K562 (cell line): ENCODE measurements around the gene NCKIPSD. TPM values are rescaled to one million over a fixed set of nuclear protein-coding genes. Genes with fewer than 3 reads are reported as not detected.

ENCODE experiments used
- CREB1 ChIP-seq, 2 experiments: sonication (generic) in 1 of 2; formaldehyde crosslinking in 1 of 2; IDR thresholded peaks; 2 replicates each; pipeline versions ENCODE4 v1.6.1 to v1.8.0; 2012 to 2022; ENCODE audit warnings: inconsistent platforms in 1 of 2, mild to moderate bottlenecking in 1 of 2, missing genetic modification reagents in 1 of 2, moderate library complexity in 1 of 2
- EWSR1 ChIP-seq: fragments of 450-650 bp; IDR thresholded peaks from 2 replicates; pipeline ENCODE4 v1.6.1; 2018; ENCODE audit warnings: borderline replicate concordance, mild to moderate bottlenecking, low read depth, moderate library complexity; ENCODE audit not compliant: partially characterized antibody
- GTF2A2 ChIP-seq: IDR thresholded peaks from 2 replicates; pipeline ENCODE4 v1.6.1; 2016; ENCODE audit warnings: mild to moderate bottlenecking, missing genetic modification characterization, missing compliant biosample characterization
- ILK ChIP-seq: fragments of 450-650 bp; IDR thresholded peaks from 2 replicates; pipeline ENCODE4 v1.6.1; 2016; ENCODE audit warnings: missing genetic modification characterization, low read depth, mild to moderate bottlenecking, missing compliant biosample characterization, moderate library complexity, borderline replicate concordance
- KDM5B ChIP-seq: fragments of 200-600 bp; sonication (generic); IDR thresholded peaks from 2 replicates; pipeline ENCODE4 v1.6.1; 2012; ENCODE audit warnings: low read depth, mild to moderate bottlenecking, moderate library complexity, low read length, control low read depth, inconsistent platforms; ENCODE audit not compliant: insufficient replicate concordance
- KHSRP ChIP-seq: fragments of 450-650 bp; IDR thresholded peaks from 2 replicates; pipeline ENCODE4 v1.6.1; 2017
- MEF2A ChIP-seq: IDR thresholded peaks from 2 replicates; pipeline ENCODE4 v1.6.1; 2011; ENCODE audit warnings: low read depth, mild to moderate bottlenecking, low read length, moderate library complexity; ENCODE audit not compliant: control insufficient read depth
- NRF1 ChIP-seq, 2 experiments: fragments of 450-650 bp; IDR thresholded peaks in 1 of 2; conservative IDR thresholded peaks in 1 of 2; 2 replicates each; pipeline ENCODE4 v1.6.1; 2014; ENCODE audit warnings: mild to moderate bottlenecking in 2 of 2
- POLR2G ChIP-seq: fragments of 200-400 bp; formaldehyde crosslinking; IDR thresholded peaks from 2 replicates; pipeline ENCODE4 v1.6.1; 2017; ENCODE audit warnings: low read depth, mild to moderate bottlenecking, antibody characterized with exemption, low read length, moderate library complexity
- SIX5 ChIP-seq, 2 experiments: IDR thresholded peaks; 2 replicates each; pipeline ENCODE4 v1.6.1; 2011; ENCODE audit warnings: low read length in 2 of 2, borderline replicate concordance in 1 of 2, low read depth in 1 of 2, mild to moderate bottlenecking in 1 of 2, moderate library complexity in 1 of 2; ENCODE audit not compliant: insufficient read depth in 1 of 2
- SPI1 ChIP-seq: IDR thresholded peaks from 2 replicates; pipeline ENCODE4 v1.6.1; 2011; ENCODE audit warnings: low read depth, low read length, control low read depth, borderline replicate concordance
- ZNF212 ChIP-seq: fragments of 450-650 bp; formaldehyde crosslinking; IDR thresholded peaks from 2 replicates; pipeline ENCODE4 v1.4.0; 2020; ENCODE audit warnings: mild to moderate bottlenecking
- polyA plus RNA-seq, 8 experiments: library from polyadenylated mRNA; depleted of rRNA in 4 of 8; stranded (reverse) in 5 of 8; unstranded in 3 of 8; fragments of >200 nt; fragmentation: Nextera tagmentation in 2 of 8; fragmentation: Illumina TruSeq in 1 of 8; extraction: Ambion mirVana in 2 of 8; extraction: Trizol in 1 of 8; gene quantifications; 2 replicates each; pipeline versions ENCODE4 v1.2.1 to v1.2.3, GENCODE V29; 2011 to 2014; ENCODE audit warnings: inconsistent platforms in 1 of 8, missing spikeins in 1 of 8
- total RNA-seq, 7 experiments: library from RNA; depleted of rRNA in 6 of 7; stranded (reverse); fragments of >200 nt in 6 of 7; fragmentation: Illumina TruSeq in 2 of 7; extraction: Trizol in 2 of 7; gene quantifications; 2 replicates each; pipeline versions ENCODE4 v1.2.1 to v1.2.3, GENCODE V29; 2011 to 2021; ENCODE audit warnings: low replicate concordance in 1 of 7
- TF ChIP-seq, protein P1 (sequence below), 2 experiments: fragments of 450-650 bp; formaldehyde crosslinking in 1 of 2; IDR thresholded peaks; 2 replicates each; pipeline versions ENCODE4 v1.4.0 to v1.6.1; 2014 to 2020; ENCODE audit warnings: mild to moderate bottlenecking in 2 of 2, borderline replicate concordance in 1 of 2, low read depth in 1 of 2
- TF ChIP-seq, protein P2 (sequence below): fragments of 450-650 bp; conservative IDR thresholded peaks from 2 replicates; pipeline ENCODE4 v1.6.1; 2016; ENCODE audit warnings: missing genetic modification characterization, low read depth, mild to moderate bottlenecking, control low read depth, missing compliant biosample characterization
- TF ChIP-seq, protein P3 (sequence below): fragments of 450-650 bp; formaldehyde crosslinking; conservative IDR thresholded peaks from 2 replicates; pipeline ENCODE4 v1.4.0; 2022; ENCODE audit warnings: mild to moderate bottlenecking, missing genetic modification characterization

The NCKIPSD gene
- total and polyA plus RNA-seq, 9 of the 15 experiments (the other 6 are each of a cell fraction or from before 2014, with no cell fraction given): 0.49 to 24.4 (median 12.3) TPM

DNA sequence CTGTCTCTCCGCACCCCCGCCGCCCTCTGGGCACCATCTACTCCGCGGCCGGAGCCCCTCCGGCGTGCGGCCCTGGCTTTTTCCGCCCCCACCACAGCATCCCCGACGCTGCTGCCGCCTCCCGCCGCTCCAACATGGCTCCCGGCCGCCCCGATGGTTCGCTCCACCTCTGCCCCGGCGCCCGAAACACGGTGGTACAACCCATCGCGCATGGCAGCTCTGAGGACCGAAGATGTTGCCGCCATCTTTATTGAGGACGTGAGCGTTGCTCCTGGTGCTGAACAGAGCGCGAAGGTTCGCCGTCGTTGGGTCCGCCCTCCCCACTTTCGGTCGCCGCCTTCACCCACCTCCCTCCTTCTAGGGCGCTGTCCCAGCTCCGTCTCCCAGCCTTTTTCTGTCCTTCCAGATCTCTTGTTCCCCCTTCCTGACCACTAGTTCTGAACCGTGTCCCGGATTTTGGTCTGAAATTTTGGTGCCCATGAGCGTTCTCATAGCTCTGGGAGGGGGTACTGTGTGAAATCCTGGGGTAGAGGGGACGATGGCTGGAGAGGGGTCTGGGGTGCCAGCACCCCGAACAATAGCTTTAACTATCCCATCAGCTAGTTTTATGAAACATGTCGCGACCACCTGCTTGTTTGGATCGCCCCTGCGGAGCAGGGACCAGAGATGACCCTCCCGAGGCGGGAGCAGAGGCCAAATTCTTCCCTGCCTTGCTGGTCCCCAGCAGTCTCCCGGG, 22.8 kb downstream of the NCKIPSD start, which contains the start of gene CELSR3 (continued):
- TF ChIP-seq CREB1 (IDR thresholded peaks at IDR 0.05) (no peak), CREB1 (CRISPR knock-in tag; IDR thresholded peaks at IDR 0.05) (peak; percentile 12; the same call in 1 of the 2 replicates), POLR2G (peak; percentile 53), ILK (tag) (no peak), GTF2A2 (tag) (no peak), MEF2A (no peak), KDM5B (peak; percentile 11), SIX5 (IDR thresholded peaks at IDR 0.05; ENCODE audit: borderline replicate concordance in 1 of 2, insufficient read depth in 1 of 2, low read depth in 1 of 2, low read length in 2 of 2) (peak; percentile 18 to 37; a peak in 1 of 4 replicates), SPI1 (no peak), NRF1 (conservative IDR thresholded peaks at IDR 0.05 in 1 of 2, IDR thresholded peaks at IDR 0.05 in 1 of 2) (peak; percentile 64 to 76), ZNF212 (no peak), KHSRP (no peak), EWSR1 (no peak)
- TF ChIP-seq, protein P1, sequence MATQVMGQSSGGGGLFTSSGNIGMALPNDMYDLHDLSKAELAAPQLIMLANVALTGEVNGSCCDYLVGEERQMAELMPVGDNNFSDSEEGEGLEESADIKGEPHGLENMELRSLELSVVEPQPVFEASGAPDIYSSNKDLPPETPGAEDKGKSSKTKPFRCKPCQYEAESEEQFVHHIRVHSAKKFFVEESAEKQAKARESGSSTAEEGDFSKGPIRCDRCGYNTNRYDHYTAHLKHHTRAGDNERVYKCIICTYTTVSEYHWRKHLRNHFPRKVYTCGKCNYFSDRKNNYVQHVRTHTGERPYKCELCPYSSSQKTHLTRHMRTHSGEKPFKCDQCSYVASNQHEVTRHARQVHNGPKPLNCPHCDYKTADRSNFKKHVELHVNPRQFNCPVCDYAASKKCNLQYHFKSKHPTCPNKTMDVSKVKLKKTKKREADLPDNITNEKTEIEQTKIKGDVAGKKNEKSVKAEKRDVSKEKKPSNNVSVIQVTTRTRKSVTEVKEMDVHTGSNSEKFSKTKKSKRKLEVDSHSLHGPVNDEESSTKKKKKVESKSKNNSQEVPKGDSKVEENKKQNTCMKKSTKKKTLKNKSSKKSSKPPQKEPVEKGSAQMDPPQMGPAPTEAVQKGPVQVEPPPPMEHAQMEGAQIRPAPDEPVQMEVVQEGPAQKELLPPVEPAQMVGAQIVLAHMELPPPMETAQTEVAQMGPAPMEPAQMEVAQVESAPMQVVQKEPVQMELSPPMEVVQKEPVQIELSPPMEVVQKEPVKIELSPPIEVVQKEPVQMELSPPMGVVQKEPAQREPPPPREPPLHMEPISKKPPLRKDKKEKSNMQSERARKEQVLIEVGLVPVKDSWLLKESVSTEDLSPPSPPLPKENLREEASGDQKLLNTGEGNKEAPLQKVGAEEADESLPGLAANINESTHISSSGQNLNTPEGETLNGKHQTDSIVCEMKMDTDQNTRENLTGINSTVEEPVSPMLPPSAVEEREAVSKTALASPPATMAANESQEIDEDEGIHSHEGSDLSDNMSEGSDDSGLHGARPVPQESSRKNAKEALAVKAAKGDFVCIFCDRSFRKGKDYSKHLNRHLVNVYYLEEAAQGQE (IDR thresholded peaks at IDR 0.05; ENCODE audit: borderline replicate concordance): peak; percentile 62
- TF ChIP-seq, protein P1 (CRISPR knock-in tag; IDR thresholded peaks at IDR 0.05; ENCODE audit: low read depth): peak; percentile 89
- TF ChIP-seq, protein P2, sequence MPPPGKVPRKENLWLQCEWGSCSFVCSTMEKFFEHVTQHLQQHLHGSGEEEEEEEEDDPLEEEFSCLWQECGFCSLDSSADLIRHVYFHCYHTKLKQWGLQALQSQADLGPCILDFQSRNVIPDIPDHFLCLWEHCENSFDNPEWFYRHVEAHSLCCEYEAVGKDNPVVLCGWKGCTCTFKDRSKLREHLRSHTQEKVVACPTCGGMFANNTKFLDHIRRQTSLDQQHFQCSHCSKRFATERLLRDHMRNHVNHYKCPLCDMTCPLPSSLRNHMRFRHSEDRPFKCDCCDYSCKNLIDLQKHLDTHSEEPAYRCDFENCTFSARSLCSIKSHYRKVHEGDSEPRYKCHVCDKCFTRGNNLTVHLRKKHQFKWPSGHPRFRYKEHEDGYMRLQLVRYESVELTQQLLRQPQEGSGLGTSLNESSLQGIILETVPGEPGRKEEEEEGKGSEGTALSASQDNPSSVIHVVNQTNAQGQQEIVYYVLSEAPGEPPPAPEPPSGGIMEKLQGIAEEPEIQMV (tag): no peak
- TF ChIP-seq, protein P3, sequence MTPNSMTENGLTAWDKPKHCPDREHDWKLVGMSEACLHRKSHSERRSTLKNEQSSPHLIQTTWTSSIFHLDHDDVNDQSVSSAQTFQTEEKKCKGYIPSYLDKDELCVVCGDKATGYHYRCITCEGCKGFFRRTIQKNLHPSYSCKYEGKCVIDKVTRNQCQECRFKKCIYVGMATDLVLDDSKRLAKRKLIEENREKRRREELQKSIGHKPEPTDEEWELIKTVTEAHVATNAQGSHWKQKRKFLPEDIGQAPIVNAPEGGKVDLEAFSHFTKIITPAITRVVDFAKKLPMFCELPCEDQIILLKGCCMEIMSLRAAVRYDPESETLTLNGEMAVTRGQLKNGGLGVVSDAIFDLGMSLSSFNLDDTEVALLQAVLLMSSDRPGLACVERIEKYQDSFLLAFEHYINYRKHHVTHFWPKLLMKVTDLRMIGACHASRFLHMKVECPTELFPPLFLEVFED: 0 out of 2 replicates have a peak, but pooled peaks have one; percentile 15
